Non-pigmented ciliary epithelial cell (primary cell): ENCODE results near the gene UBE2J1.
A peak's percentile ranks its signal among the peaks of the same experiment; 100 is the strongest.
"Not testable (repeated sequence)": the region's sequence is repeated elsewhere in the genome, so short reads cannot be mapped to it uniquely, and the experiment has no call there.

Experiments used
- DNase-seq: peaks from one replicate; pipeline ENCODE4 v3.0.0-alpha.2; 2010; ENCODE audit warnings: low read depth

UBE2J1 gene

DNA sequence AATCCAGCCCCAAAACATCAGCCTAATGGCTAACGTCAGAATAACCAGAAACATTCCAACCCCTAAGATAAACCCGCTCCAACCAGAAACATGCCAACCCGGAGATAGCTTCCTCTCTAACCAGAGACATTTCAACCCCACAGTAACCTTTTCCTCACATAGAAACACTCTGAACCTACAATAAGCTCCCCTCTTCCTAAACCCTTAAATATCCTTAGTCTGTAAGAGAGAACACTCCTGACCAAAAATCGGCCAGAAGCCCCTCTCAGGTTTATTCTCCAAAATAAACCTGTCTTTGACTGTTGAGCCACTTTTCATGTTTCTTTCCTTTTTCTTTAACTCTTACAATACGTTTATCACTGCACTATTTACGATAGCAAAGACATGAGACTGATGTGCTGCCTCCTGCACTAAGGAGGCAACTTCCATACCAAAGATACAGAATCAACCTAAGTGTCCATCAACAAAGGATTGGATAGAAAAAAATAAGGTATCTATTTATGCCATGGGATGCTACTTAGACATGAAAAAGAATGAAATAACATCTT is 32.4 kb downstream of the UBE2J1 start:
- no peak for DNase-seq

DNA sequence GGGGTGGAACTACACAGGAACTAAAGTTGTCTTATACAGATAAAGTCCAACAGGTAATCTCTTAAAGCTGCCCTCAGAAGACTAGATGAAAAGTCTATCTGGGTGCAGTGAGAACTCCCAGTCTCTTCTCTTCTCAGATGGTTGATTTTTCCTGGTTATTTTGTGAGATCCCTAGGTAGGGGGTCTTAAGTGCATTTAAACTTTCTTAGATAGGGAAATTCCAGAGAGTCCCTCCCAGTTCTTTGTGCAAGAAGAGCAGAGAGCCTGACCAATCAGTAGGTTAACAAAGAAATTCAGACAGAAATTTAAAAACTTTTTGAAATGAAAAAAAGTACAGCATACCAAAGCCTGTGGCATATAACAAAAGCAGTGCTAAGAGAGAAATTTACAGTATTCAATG is 35.5 kb downstream of the UBE2J1 start:
- no peak for DNase-seq

DNA sequence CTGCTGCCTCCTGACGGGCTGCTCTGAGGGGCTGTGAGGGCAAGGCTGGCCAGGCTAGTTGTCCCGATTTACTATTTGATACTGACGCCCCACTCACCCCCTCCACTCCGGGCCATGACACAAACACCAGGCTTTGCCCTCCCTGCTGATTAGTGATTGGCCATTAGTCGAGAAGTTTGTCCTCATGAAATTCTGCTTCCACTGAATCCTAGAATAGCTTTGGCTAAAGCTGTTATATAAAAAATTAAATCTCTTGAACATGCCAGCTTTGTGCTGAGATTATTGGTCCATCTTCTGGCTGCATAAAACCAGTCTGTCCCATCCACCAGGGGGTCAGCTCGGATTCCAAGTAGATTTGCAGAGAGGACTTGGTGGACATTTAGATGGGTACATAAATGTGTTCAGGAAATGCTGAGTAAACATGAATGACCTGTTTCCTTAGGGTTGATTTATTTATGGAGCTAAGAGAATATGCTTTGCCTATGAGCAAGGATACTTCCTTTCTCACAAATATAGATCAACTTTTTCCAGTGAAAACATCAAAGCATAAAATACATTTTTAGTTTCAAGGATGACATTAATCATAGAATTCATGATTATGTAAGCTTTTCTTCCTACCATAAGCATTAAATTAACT is 37.2 kb downstream of the UBE2J1 start, which contains the start of gene GABRR2:
GABRR2 (minus strand) TSS at position 51 of the 637 bp plus-strand sequence. CDS start 134 bp downstream, outside the sequence.
- DNase-seq = no peak

DNA sequence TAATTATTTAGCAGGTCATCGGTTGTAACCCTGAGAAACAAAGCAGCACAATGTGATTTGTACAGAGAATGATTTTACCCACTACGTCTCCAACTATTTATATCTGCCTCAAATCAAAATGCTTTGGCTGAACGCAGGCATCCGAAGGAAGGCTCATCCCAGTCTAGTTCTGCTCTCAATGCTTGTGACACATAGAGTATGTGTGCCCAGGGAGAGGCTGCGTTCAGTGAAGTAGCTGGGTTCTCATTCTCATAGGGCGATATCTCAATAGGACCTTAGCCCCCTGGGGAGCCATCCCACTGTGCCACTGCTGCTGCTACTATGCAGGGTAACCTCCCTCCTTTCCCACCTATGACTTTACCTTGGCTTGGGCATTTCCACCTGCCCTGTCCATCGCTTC is 37.8 kb downstream of the UBE2J1 start:
- no peak for DNase-seq

DNA sequence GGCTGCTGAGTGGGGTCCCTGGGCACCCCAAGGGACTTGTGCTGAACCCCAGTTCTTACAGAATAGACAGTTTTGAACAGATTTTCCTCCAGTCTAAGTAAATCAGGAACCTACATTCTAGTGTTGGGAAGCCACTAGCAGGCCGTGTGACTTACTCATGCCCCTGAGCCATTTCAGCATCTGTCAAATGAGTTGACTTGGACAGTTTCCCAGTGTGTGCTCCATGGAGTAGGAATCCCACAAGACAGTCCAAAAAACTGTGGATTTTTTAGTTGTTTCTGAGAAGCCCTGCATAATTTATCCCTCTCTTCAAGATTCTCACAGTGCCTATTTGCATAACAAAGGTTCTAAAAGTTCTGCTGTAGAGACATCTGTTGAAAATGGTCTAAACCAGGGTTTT is 39.5 kb downstream of the UBE2J1 start:
- DNase-seq = peak; percentile 73

DNA sequence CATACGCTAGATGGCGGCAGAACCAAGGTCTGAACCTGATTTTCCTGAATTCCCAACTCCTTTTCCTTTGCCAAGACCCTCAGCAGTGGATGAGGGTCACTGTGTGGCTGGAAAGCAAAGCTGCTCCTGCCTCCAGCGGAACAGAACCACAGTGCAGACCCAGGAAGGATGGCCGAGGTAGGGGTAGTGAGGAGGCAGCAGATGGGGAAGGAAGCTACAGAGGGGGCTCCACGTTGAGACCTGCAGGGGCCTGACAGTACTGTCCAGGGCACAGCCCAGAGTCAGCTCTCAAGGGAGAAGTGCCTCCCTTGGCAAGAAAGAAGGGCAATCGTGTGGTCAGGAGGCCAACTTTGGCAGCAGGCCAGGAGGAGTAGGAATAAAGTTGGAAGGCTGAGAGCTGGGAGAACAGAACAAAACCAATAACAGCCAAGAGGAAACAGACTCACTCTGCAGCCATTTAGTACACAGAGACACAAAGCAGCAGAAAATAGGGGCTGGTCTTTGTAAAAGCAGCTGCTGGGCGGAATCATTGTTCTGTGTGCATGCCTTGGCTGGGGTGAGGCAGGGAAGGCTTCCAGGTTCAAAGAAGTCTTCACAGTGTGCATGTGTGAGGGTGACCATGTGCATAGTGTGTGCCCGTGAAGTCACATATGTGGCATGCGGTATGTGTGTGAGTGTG is 40.5 kb downstream of the UBE2J1 start:
- no peak for DNase-seq

DNA sequence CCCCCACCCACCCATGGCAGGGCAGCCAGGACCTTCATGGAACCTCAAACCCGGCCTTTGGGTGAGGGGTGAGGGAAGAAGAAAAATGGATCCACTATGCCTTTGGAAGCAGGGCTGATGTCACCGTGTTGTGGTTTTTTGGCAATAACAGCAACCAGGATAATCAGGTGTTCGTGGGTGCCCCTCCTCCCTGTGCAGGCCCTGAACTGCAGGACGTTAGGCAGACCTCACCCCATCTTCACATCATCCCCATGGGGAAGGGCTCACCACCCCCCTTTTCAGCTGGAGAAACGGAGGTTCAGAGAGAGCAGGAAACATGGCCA is 41.0 kb downstream of the UBE2J1 start:
- no peak for DNase-seq

DNA sequence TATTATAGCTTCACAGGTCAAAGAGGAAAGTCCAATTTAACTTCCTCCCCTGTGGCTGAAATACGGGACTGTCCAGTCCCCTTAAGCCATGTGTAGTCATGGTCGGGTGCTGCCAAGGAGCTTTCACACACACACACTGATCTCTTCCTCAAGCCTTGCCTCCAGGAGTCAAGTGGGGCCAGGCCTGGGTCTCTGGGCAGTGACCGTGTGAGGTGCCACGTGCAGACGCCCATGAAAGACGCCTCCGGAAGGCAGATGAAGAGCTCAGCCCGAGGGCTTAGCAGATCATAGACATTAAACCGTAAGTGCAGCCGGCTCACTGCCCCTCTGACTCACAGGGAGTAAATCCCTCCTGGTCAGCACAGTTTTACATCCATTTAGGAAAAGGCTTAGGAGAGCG is 41.6 kb downstream of the UBE2J1 start:
- DNase-seq = no peak

DNA sequence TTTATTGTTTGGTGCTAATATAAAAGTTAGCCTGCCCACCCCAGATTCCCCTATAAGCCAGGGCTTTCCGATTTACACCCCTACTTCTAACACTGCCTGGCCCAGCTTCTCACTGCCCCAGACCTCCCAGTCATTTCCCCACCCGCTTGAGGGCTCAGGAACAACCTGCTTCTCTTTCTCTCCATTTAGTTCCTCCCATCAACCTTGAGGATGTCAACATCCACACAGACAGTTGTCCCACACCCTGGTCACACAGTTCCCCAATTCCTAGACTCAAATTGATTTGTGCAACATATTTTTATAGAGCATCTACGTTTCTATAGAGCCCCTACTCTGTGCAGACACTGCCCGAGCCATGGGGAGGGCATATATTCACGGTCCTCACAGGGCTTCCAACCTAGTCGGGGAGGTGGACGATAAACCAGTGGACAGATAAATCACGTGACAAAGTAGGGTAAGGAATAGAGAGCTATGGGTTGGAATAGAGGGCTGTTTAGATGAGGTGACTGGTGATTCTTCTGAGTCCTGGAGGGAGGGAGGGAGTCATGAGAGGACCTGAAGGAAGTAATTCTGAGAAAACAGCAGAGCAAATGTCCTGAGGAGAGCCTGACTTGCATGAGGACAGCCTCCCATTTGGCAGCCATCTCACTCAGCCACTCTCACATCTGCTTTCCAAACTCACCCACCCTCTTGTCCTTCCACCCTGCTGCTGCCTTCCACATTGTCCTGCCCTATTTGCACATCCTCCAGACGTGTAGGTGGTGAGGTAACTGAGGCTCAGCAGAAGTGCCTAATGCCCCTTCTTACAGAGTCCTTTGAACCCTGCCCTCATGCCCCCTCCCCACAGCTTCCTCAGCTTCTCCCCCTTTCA is 43.8 kb downstream of the UBE2J1 start:
- no peak for DNase-seq

DNA sequence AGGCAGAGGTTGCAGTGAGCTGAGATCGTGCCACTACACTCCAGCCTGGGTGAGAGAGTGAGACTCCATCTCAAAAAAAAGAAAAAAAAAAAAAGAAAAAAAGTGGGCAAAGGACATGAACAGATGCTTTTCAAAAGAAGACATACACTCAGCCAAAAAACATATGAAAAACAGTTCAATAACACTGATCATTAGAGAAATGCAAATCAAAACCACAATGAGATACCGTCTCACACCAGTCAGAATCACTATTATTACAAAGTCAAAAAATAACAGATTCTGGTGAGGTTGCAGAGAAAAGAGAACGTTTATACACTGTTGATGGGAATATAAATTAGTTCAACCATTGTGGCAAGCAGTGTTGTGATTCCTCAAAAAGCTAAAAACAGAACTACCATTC is 48.0 kb downstream of the UBE2J1 start:
- not testable (repeated sequence) for DNase-seq

DNA sequence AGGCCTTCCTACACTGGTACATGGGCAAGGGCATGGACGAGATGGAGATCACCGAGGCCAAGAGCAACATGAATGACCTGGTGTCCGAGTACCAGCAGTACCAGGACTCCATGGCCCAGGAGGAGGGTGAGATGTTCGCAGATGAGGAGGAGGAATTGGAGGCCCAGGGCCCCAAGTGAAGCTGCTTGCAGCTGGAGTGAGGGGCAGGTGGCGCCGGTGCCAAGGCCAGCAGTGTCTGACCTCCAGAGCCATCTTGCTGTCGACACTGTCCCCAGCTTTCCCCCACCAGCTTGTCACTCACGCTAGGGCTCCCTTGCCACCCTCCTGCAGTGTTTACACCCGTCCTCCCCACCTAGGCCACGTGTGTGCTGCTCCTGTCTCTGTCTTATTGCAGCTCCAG is 49.6 kb downstream of the UBE2J1 start:
- DNase-seq = no peak

DNA sequence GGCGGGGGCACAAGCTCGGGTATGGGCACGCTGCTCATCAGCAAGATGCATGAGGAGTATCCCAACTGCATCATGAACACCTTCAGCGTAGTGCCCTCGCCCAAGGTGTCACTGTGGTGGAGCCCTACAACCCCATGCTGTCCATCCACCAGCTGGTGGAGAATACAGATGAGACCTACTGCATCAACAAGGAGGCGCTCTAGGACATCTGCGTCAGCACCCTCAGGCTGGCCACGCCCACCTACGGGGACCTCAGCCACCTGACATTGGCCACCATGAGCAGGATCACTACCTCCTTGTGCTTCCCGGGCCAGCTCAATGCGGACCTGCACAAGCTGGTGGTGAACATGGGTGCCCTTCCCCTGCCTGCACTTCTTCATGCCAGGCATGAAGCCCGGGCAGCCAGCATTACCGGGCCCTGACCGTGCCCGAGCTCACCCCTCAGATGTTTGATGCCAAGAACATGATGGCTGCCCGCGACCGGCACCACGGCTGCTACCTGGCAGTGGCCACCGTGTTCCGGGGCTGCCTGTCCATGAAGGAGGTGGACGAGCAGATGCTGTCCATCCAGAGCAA is 50.2 kb downstream of the UBE2J1 start:
- no peak for DNase-seq

DNA sequence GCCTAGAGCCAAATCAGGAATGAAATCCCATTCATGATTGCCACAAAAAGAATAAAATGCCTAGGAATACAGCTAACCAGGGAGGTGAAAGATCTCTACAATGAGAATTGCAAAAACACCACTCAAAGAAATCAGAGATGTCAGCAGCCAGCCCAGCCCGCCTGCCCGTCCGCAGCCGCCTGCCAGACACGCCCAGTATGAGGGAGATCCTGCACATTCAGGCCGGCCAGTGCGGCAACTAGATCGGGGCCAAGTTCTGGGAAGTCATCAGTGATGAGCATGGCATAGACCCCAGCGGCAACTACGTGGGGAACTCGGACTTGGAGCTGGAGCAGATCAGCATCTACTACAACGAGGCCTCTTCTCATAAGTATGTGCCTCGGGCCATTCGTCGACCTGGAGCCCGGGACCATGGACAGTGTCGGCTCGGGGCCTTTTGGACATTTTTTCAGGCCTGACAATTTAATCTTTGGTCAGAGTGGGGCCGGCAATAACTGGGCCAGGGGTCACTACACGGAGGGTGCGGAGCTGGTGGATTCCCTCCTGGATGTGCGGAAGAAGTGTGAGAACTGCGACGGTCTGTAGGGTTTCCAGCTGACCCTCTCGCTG is 50.8 kb downstream of the UBE2J1 start:
- DNase-seq = no peak

DNA sequence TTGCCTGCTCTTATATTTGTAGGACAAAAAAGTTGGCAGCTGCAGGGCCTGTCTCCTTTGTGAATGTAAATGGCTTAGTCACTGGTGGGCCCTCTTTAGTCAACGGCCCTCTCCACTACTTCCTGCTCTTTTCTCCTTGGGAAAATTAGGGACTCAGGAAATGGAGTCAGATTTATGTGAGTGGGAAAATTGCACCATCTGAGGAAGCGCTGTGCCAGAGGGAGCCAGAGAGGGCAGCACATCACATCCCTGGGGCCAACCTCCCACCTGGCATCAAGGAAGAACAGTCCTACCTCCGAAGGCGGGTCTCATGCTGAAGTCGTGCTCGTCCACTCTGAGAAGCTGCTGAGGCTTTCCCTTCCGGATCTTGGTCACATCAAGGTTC is 53.1 kb downstream of the UBE2J1 start:
- DNase-seq = no peak

DNA sequence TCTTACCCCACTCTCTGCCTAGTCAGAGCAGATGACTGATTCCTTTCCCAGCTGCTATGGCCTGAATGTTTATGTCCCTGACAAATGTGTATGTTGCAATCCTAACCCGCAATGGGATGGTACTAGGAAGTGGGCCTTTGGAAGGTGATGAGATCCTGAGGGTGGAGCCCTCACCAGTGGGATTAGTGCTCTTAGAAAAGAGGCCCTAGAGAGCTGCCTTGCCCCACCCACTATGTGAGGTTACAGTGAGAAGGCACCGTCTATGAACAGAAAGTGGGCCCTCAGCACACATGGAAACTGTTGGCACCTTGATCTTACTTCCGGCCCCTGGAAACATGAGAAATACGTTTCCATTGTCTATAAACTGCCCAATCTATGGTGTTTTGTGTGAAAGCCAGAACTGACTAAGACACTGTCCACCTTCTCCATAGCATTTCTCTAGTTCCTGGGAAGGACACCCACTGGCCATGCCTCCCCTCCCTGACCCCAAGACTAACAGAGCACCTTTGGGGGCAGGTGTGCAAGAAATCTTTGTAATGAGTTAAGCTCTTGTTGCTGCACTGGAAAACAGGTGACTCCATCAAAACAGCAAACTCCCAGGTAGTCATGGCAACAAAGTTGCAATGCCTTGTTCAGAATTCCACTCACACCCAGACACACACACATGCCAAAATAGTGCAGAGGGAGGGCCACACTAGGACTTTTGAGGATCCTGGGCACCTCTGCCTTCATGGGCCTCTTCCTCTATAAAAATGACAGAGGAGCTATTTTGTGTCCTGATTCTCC is 53.6 kb downstream of the UBE2J1 start:
- no peak for DNase-seq

DNA sequence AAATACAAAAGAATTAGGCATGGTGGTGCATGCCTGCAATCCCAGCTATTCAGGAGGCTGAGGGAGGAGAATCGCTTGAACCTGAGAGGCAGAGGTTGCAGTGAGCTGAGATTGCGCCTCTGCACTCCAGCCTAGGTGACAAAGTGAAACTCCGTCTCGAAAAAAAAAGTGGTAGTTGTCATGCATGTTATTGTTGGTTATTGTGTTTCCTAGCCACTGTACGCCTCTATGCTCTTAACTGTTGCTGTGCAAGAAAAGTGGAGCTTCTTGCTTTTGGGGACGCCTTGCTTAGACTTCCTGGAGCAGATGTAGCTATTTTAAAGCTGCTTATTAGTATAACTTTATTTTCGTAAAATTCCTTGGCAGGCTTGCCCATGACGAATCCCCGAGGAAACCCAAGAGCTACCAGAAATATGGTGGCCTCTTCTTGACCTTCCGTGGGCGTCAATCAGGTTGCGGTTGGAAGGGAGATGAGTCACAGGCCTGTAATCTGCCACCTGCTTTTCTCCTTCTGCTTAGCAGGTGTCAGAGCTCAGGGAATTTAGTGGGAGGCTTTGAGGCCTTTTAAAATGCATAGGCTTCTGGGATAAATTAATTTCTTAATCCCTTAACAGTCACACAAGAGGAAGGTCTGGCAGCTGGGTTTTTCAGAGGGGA is 54.7 kb downstream of the UBE2J1 start:
- peak; percentile 99 for DNase-seq

DNA sequence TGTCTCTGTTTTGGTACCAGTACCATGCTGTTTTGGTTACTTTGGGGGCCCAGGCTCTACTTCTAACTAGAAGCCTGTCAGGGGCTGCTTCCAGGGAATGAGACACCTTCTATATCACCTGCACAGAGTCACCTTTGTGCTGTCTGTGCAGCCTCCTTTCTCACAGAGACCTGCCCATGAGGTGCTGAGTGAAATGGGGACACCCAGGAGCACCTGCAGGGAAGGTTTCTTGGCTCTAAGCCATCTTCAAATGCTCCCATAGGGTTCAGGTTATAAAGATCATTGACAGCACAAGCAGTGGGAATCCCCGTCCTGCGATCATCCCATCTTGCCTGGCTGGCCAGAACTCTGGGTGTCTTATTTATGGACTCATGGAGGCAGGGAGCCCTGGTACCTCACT is 56.5 kb downstream of the UBE2J1 start:
- no peak for DNase-seq

DNA sequence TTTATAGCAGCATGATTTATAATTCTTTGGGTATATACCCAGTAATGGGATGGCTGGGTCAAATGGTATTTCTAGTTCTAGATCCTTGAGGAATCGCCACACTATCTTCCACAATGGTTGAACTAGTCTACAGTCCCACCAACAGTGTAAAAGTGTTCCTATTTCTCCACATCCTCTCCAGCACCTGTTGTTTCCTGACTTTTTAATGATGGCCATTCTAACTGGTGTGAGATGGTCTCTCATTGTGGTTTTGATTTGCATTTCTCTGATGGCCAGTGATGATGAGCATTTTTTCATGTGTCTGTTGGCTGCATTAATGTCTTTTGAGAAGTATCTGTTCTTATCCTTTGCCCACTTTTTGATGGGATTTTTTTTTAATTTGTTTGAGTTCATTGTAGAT is 57.4 kb downstream of the UBE2J1 start:
- not testable (repeated sequence) for DNase-seq

DNA sequence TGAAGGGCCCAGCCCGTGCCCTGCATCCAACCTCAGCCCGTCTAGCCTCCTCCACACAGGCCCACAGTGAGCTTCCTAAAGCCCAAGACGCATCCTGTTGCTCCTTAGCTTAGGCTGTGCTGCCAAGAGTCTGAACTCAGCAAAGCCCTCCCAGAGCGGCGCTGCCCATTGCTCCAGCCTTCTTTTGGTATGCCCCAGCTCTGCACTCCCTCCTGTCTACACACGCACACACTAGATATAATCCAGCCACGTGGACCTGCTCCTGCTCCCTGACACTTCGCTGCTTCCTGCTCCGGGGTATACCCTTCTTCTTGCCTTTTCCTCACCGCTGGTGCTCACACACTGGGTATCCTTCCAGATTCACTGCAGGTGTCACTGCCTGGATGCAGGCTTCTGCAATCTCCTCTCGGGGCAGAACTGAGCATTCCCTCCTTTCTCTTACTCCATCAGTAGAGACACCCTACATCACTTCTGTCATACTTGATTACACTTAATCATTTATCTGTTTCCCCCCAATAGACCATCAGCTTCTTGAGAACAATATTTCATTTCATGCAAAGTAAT is 61.2 kb downstream of the UBE2J1 start:
- DNase-seq = no peak

DNA sequence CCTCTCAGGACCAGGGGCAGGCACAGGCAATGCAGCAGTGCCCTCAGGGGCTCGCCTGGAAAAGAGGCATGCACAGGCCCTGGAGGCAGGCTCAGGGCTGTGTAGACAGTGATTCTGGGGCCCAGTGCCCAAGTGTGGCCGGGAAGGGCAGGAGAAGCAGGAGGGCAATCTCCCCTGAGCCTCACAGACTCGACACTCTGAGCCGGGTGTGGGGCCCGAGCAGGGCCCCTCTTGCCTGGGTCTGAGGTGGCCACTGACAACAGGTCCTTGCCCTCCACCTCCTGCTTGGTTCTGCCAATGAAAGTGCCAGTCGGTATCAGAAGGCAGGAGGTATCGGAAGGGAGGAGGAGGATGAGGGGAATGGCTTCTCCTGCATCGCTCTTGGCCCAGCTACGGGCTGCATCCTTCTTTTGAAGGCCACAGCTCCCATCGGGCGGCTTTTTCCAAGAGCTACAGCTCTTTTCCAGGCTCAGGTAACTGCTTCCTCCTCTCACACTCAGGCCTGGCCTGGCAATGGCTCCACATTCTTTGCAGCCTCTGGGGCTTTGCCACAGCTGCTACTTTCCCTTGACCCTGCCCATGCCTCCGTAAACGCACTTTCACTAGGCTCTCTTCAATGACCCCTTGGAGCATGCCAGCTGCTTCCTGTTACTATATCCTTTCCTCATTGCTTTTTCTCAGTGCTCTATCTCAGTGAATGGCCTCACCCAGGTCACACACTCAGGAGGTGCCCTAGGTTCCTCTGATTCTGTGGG is 61.9 kb downstream of the UBE2J1 start:
- no peak for DNase-seq
